GM20000 (cell line): ENCODE measurements around the gene ITGB6.

ENCODE experiments used
- DNase-seq: peaks from one replicate; pipeline ENCODE4 v3.0.0; 2012; ENCODE audit warnings: low spot score
- CTCF ChIP-seq: IDR thresholded peaks from 2 replicates; pipeline ENCODE4 v1.5.1; 2012; ENCODE audit warnings: mild to moderate bottlenecking, control low read depth; ENCODE audit errors: extremely low read depth, missing control alignments

ITGB6 gene

GRCh38 chr2:160199683-160200389 lies at the start of gene ITGB6:
Gene ITGB6 (minus strand): TSS chr2:160200272. CDS start chr2:160200063, 209 bp downstream.
- no peak for DNase-seq

GRCh38 chr2:160247296-160248035 lies 47.4 kb upstream of the ITGB6 start:
- TF ChIP-seq CTCF, result no peak
- DNase-seq, result no peak

More at GRCh38 chr2:160199683-160200389, at the start of gene ITGB6:
- TF ChIP-seq CTCF, result no peak

- TF ChIP-seq CTCF, result no peak
- DNase-seq, result no peak
These were observed 46.3 kb upstream of the ITGB6 start for GRCh38 chr2:160246356-160246755.

- no peak for TF ChIP-seq CTCF
- no peak for DNase-seq
These were observed 45.6 kb upstream of the ITGB6 start for GRCh38 chr2:160245614-160246155.

- DNase-seq, result no peak
- no peak for TF ChIP-seq CTCF
These were observed 43.0 kb upstream of the ITGB6 start for GRCh38 chr2:160242893-160243564.

GRCh38 chr2:160241251-160242137 lies 41.4 kb upstream of the ITGB6 start:
- DNase-seq, result no peak
- no peak for TF ChIP-seq CTCF
